ENCODE data around the gene FASN.

Gene FASN

GRCh38 chr17:82103553-82104451, 5.8 kb upstream of the FASN start:
- no peaks in the 10 kb centered on the region for H3K79me2 ChIP-seq (ENCODE audit: insufficient read depth, low read length)
- no peak overlapping the region for H3K4me2 ChIP-seq (ENCODE audit: low read depth, low read length, poor library complexity, severe bottlenecking)
- H3K9me2 ChIP-seq (replicated peaks; ENCODE audit: insufficient read depth, low read length) = no peaks in the 10 kb centered on the region
- H4K20me1 ChIP-seq (ENCODE audit: low read depth, low read length) = no peaks in the 10 kb centered on the region
- no peaks in the 10 kb centered on the region for H3K9me3 ChIP-seq (ENCODE audit: insufficient read depth, low read length)
- H3F3A ChIP-seq (ENCODE audit: insufficient read depth) = peaks cover 36% of the 10 kb centered on the region
- no peak overlapping the region for H3K4me3 ChIP-seq (ENCODE audit: insufficient read depth, low read length, poor library complexity, severe bottlenecking)
- H3K27ac ChIP-seq (ENCODE audit: low read depth, low read length) = no peak overlapping the region
- TF ChIP-seq CTCF (IDR thresholded peaks at IDR 0.05; ENCODE audit: insufficient read depth, low read length, poor library complexity, severe bottlenecking) (no peak), EZH2phosphoT487 (conservative IDR thresholded peaks at IDR 0.05; ENCODE audit: low read length) (no peak)
- H2AFZ ChIP-seq (ENCODE audit: low read depth, low read length, severe bottlenecking) = no peak overlapping the region
- H3K36me3 ChIP-seq (ENCODE audit: low read length) = no peaks in the 10 kb centered on the region
- no peak overlapping the region for H3K9ac ChIP-seq (ENCODE audit: low read length)
- H3K27me3 ChIP-seq (ENCODE audit: low read length) = no peaks in the 10 kb centered on the region

GRCh38 chr17:82101767-82102679, 4.0 kb upstream of the FASN start:
- peaks cover 36% of the 10 kb centered on the region for H3F3A ChIP-seq (ENCODE audit: insufficient read depth)

GRCh38 chr17:82101301-82101715, 3.3 kb upstream of the FASN start:
- no peak overlapping the region for H2AFZ ChIP-seq (ENCODE audit: low read depth, low read length, severe bottlenecking)
- no peaks in the 10 kb centered on the region for H3K27me3 ChIP-seq (ENCODE audit: low read length)
- no peak overlapping the region for H3K4me3 ChIP-seq (ENCODE audit: insufficient read depth, low read length, poor library complexity, severe bottlenecking)
- H3K36me3 ChIP-seq (ENCODE audit: low read length) = no peaks in the 10 kb centered on the region
- no peak for TF ChIP-seq CTCF (IDR thresholded peaks at IDR 0.05; ENCODE audit: insufficient read depth, low read length, poor library complexity, severe bottlenecking)
- no peak for TF ChIP-seq EZH2phosphoT487 (conservative IDR thresholded peaks at IDR 0.05; ENCODE audit: low read length)
- peaks cover 17% of the 10 kb centered on the region for H3K79me2 ChIP-seq (ENCODE audit: insufficient read depth, low read length)
- H3F3A ChIP-seq (ENCODE audit: insufficient read depth) = peaks cover 36% of the 10 kb centered on the region
- no peak overlapping the region for H3K9ac ChIP-seq (ENCODE audit: low read length)
- H3K4me2 ChIP-seq (ENCODE audit: low read depth, low read length, poor library complexity, severe bottlenecking) = peak overlapping the region; percentile 82
- no peaks in the 10 kb centered on the region; the same call in 1 of the 2 replicates for H4K20me1 ChIP-seq (ENCODE audit: low read depth, low read length)
- peak overlapping the region; percentile 94; the same call in 1 of the 2 replicates for H3K27ac ChIP-seq (ENCODE audit: low read depth, low read length)
- H3K9me2 ChIP-seq (replicated peaks; ENCODE audit: insufficient read depth, low read length) = no peaks in the 10 kb centered on the region
- H3K9me3 ChIP-seq (ENCODE audit: insufficient read depth, low read length) = no peaks in the 10 kb centered on the region

More at GRCh38 chr17:82101767-82102679, 4.0 kb upstream of the FASN start:
- Histone ChIP-seq H3K27ac (ENCODE audit: low read depth, low read length) (peak overlapping the region; percentile 94), H3K4me3 (ENCODE audit: insufficient read depth, low read length, poor library complexity, severe bottlenecking) (no peak overlapping the region), H4K20me1 (ENCODE audit: low read depth, low read length) (no peaks in the 10 kb centered on the region), H3K36me3 (ENCODE audit: low read length) (no peaks in the 10 kb centered on the region), H3K79me2 (ENCODE audit: insufficient read depth, low read length) (peaks cover 10% of the 10 kb centered on the region), H3K9ac (ENCODE audit: low read length) (no peak overlapping the region), H3K27me3 (ENCODE audit: low read length) (no peaks in the 10 kb centered on the region), H3K4me2 (ENCODE audit: low read depth, low read length, poor library complexity, severe bottlenecking) (no peak overlapping the region), H3K9me3 (ENCODE audit: insufficient read depth, low read length) (no peaks in the 10 kb centered on the region), H3K9me2 (replicated peaks; ENCODE audit: insufficient read depth, low read length) (no peaks in the 10 kb centered on the region), H2AFZ (ENCODE audit: low read depth, low read length, severe bottlenecking) (no peak overlapping the region)
- TF ChIP-seq CTCF (IDR thresholded peaks at IDR 0.05; ENCODE audit: insufficient read depth, low read length, poor library complexity, severe bottlenecking) (no peak), EZH2phosphoT487 (conservative IDR thresholded peaks at IDR 0.05; ENCODE audit: low read length) (no peak)

All from SU-DHL-6 (cell line).